GM19324 (cell line): ENCODE measurements around the gene YAF2.

Source experiments
- ATAC-seq: cut with Tn5 transposase; IDR thresholded peaks from one replicate; pipeline ENCODE4 v1.9.1; 2021; ENCODE audit warnings: mild to moderate bottlenecking, moderate library complexity; ENCODE audit not compliant: unreplicated experiment, low FRiP score

Gene YAF2

GRCh38 chr12:42238240-42239140, at the start of gene YAF2:
YAF2 (minus strand) TSS chr12:42238248; CDS start chr12:42238180, 68 bp downstream.
- peak; percentile 87 for ATAC-seq

- ATAC-seq, result no peak
Observed at GRCh38 chr12:42286741-42287140, 48.7 kb upstream of the YAF2 start.

GRCh38 chr12:42285431-42285830, 47.4 kb upstream of the YAF2 start:
- no peak for ATAC-seq

- no peak for ATAC-seq
Observed at GRCh38 chr12:42284876-42285275, 46.8 kb upstream of the YAF2 start.

- no peak for ATAC-seq
Observed at GRCh38 chr12:42284157-42284556, 46.1 kb upstream of the YAF2 start.

- no peak for ATAC-seq
Observed at GRCh38 chr12:42283739-42284138, 45.7 kb upstream of the YAF2 start.

GRCh38 chr12:42282294-42282693, 44.2 kb upstream of the YAF2 start:
- no peak for ATAC-seq

GRCh38 chr12:42281844-42282243, 43.8 kb upstream of the YAF2 start:
- ATAC-seq, result no peak

- no peak for ATAC-seq
Observed at GRCh38 chr12:42281278-42281677, 43.2 kb upstream of the YAF2 start.

GRCh38 chr12:42278128-42278510, 40.1 kb upstream of the YAF2 start:
- ATAC-seq, result no peak

- ATAC-seq, result no peak
Observed at GRCh38 chr12:42277396-42278127, 39.5 kb upstream of the YAF2 start.

GRCh38 chr12:42275499-42275898, 37.5 kb upstream of the YAF2 start:
- ATAC-seq, result no peak

- ATAC-seq, result no peak
Observed at GRCh38 chr12:42273706-42274105, 35.7 kb upstream of the YAF2 start.

GRCh38 chr12:42270596-42270995, 32.5 kb upstream of the YAF2 start:
- ATAC-seq, result no peak

GRCh38 chr12:42267413-42268190, 29.6 kb upstream of the YAF2 start:
- no peak for ATAC-seq

- no peak for ATAC-seq
Observed at GRCh38 chr12:42266579-42267230, 28.7 kb upstream of the YAF2 start.

GRCh38 chr12:42262271-42262670, 24.2 kb upstream of the YAF2 start:
- ATAC-seq, result no peak

GRCh38 chr12:42261708-42262107, 23.7 kb upstream of the YAF2 start:
- no peak for ATAC-seq

GRCh38 chr12:42260518-42260917, 22.5 kb upstream of the YAF2 start:
- ATAC-seq, result no peak

GRCh38 chr12:42259699-42260098, 21.7 kb upstream of the YAF2 start:
- ATAC-seq, result no peak
